ENCODE measurements around the gene GCNT2. TPM values are rescaled to one million over a fixed set of nuclear protein-coding genes. Genes with fewer than 3 reads are reported as not detected.
A peak's percentile ranks its signal among the peaks of the same experiment; 100 is the strongest.

The GCNT2 gene
- total RNA-seq (2021; fragmentation: NEBNext Ultra II Directional; extraction: Animal tissue kit (Norgen Biotek cat#: 25700)): 52.5 and 54.3 TPM in 2 replicates
- 14.4 and 19.3 TPM in 2 replicates for polyA plus RNA-seq (2011; rRNA removed)
- 23.1 TPM for polyA plus RNA-seq (2011; cell fraction: cytosol; rRNA removed)
- 17.0 TPM for polyA plus RNA-seq (2011; cell fraction: nucleus; rRNA removed)
- 24.0 to 35.0 TPM (median 27.9 TPM) in 4 replicates for polyA plus RNA-seq (2012, experiment 1 of 2)
- polyA plus RNA-seq (2012, experiment 2 of 2): 3.7 TPM
- 38.9 TPM for polyA plus RNA-seq (2013, experiment 1 of 2)
- polyA plus RNA-seq (2013, experiment 2 of 2): 43.7 TPM
- polyA minus RNA-seq (2011; rRNA and poly(A)+ RNA removed): 77.9 and 94.2 TPM in 2 replicates
- polyA minus RNA-seq (2011; cell fraction: cytosol; rRNA and poly(A)+ RNA removed): 36.0 TPM
- 104 TPM for polyA minus RNA-seq (2011; cell fraction: nucleus; rRNA and poly(A)+ RNA removed)
- long read RNA-seq, experiment 1, full-length matches to known transcripts: 7 of 47 reads
- long read RNA-seq, experiment 1, partial matches to known transcripts: 28 of 47 reads
- long read RNA-seq, experiment 1, other reads (novel, unspliced or antisense): 12 of 47 reads
- long read RNA-seq, experiment 2, full-length matches to known transcripts: 4 of 16 reads
- long read RNA-seq, experiment 2, partial matches to known transcripts: 2 of 16 reads
- long read RNA-seq, experiment 2, other reads (novel, unspliced or antisense): 10 of 16 reads

GRCh38 chr6:10521104-10521808, at the start of gene GCNT2:
Gene GCNT2, plus strand, starts transcription at chr6:10521351. Its CDS starts 7,561 bp downstream, at chr6:10528912.
- Histone ChIP-seq H2AFZ (ENCODE audit: low read length) (no peak within 1 kb of the TSS), H3K4me3 (ENCODE audit: extremely low read depth in 1 of 4, insufficient read depth in 2 of 4, low read depth in 3 of 4, low read length in 4 of 4) (peak within 1 kb of the TSS in 3 of 4 experiments; percentile 26 to 41 (median 35); a peak in 5 of 8 replicates), H2AK5ac (ENCODE audit: low read depth, low read length) (no peak within 1 kb of the TSS; the same call in 1 of the 2 replicates), H3K9me3 (ENCODE audit: insufficient read depth in 2 of 2, low read depth in 1 of 2, low read length in 1 of 2) (no peaks in the 10 kb centered on the region), H2BK120ac (replicated peaks; ENCODE audit: low read depth, low read length) (peak within 1 kb of the TSS; percentile 8), H4K8ac (ENCODE audit: extremely low read depth, insufficient read depth, low read length) (no peak within 1 kb of the TSS), H3K79me2 (ENCODE audit: control insufficient read depth in 1 of 2, insufficient read depth in 2 of 2, low read length in 2 of 2) (no peaks in the 10 kb centered on the region), H2BK15ac (ENCODE audit: low read length) (peak within 1 kb of the TSS; percentile 53), H3K79me1 (ENCODE audit: low read depth, low read length) (no peaks in the 10 kb centered on the region), H3K4me1 (replicated peaks in 1 of 4; ENCODE audit: control insufficient read depth in 3 of 4, insufficient read depth in 4 of 4, low read length in 3 of 4) (peaks cover 10 to 30% (median 20%) of the 10 kb centered on the region in 4 experiments), H3K14ac (ENCODE audit: insufficient read length) (no peak within 1 kb of the TSS), H3K56ac (replicated peaks; ENCODE audit: insufficient read length, low read depth, low read length) (no peak within 1 kb of the TSS), H3K23me2 (ENCODE audit: low read depth, low read length) (peaks cover 4% of the 10 kb centered on the region; the same call in 1 of the 2 replicates), H3K36me3 (ENCODE audit: control insufficient read depth in 2 of 4, insufficient read depth in 4 of 4, low read length in 3 of 4) (no peaks in the 10 kb centered on the region), H4K91ac (replicated peaks; ENCODE audit: insufficient read length, low read length) (peak within 1 kb of the TSS; percentile 32), H3K27me3 (replicated peaks in 1 of 4; ENCODE audit: control insufficient read depth in 3 of 4, extremely low read depth in 1 of 4, insufficient read depth in 3 of 4, low read length in 3 of 4) (no peaks in the 10 kb centered on the region), H3K4me2 (ENCODE audit: insufficient read depth in 1 of 2, low read depth in 2 of 2, low read length in 2 of 2) (peak within 1 kb of the TSS; percentile 61 to 64), H2BK20ac (ENCODE audit: low read length) (peak within 1 kb of the TSS; percentile 63), H2BK12ac (ENCODE audit: low read depth, low read length) (peak within 1 kb of the TSS; percentile 71), H2BK5ac (ENCODE audit: low read depth, low read length) (peak within 1 kb of the TSS; percentile 89), H3K27ac (ENCODE audit: low read depth, low read length) (peak within 1 kb of the TSS; percentile 1), H3K4ac (replicated peaks; ENCODE audit: insufficient read length, low read depth, low read length) (peak within 1 kb of the TSS; percentile 4), H3K23ac (ENCODE audit: insufficient read length) (no peak within 1 kb of the TSS), H3K18ac (ENCODE audit: extremely low read depth, low read length) (peak within 1 kb of the TSS; percentile 88), H3K9ac (replicated peaks in 1 of 4; ENCODE audit: extremely low read depth in 1 of 4, low read depth in 3 of 4, low read length in 3 of 4) (no peak within 1 kb of the TSS), H4K20me1 (replicated peaks in 1 of 2; ENCODE audit: control insufficient read depth in 1 of 2, insufficient read depth in 2 of 2, low read length in 2 of 2) (no peaks in the 10 kb centered on the region), H4K5ac (ENCODE audit: insufficient read length, low read depth, low read length) (peak within 1 kb of the TSS; percentile 51)
- peak; percentile 59 to 78 for DNase-seq (ENCODE audit: low read depth in 1 of 2, low spot score in 2 of 2)
- FAIRE-seq: peak; percentile 93
- WGBS, 2 experiments (ENCODE audit: extremely low coverage in 1 of 2, insufficient coverage in 1 of 2, insufficient read length in 1 of 2, insufficient replicate concordance in 2 of 2, low coverage in 1 of 2, low lambda C conversion rate in 2 of 2, missing lambda C conversion rate in 1 of 2): 15% methylated on average over 12 of the region's 12 CpGs; no CpG with 5 or more reads in 1 of the 2 experiments
- CTCF ChIA-PET (ENCODE audit: partially characterized antibody): interaction anchor here (0.7 to 3.5 kb wide), 8 partner anchors 10 to 95 kb away, joined by 3 to 13 read pairs (median 4); no protein-coding TSS in a partner anchor
- POLR2A ChIA-PET (ENCODE audit: partially characterized antibody): interaction anchor here (0.7 to 4.5 kb wide), 17 partner anchors 8 to 225 kb away, joined by 3 to 51 read pairs (median 4); partner anchors contain the start of genes C6orf52 and PAK1IP1
- TF ChIP-seq TAF1 (IDR thresholded peaks at IDR 0.05; ENCODE audit: low read depth, low read length): peak; percentile 61; the same call in 1 of the 2 replicates
- TF ChIP-seq HDAC2 (IDR thresholded peaks at IDR 0.05; ENCODE audit: borderline replicate concordance in 1 of 2, low read depth in 2 of 2, low read length in 2 of 2): peak; percentile 74 to 95; a peak in 2 of 4 replicates
- TF ChIP-seq TEAD4 (IDR thresholded peaks at IDR 0.05; ENCODE audit: low read depth, low read length): peak; percentile 89
- no peak for TF ChIP-seq BRCA1 (IDR thresholded peaks at IDR 0.05; ENCODE audit: low read depth, low read length)
- TF ChIP-seq KDM1A (IDR thresholded peaks at IDR 0.05; ENCODE audit: borderline replicate concordance, low read length): no peak
- peak in 1 of 2 experiments; percentile 74; a peak in 1 of 3 replicates for TF ChIP-seq EP300 (IDR thresholded peaks at IDR 0.05; ENCODE audit: borderline replicate concordance in 1 of 2, low read depth in 2 of 2, low read length in 2 of 2)
- peak; percentile 33; the same call in 1 of the 2 replicates for TF ChIP-seq CHD2 (IDR thresholded peaks at IDR 0.05; ENCODE audit: low read length)
- peak; percentile 33 to 37; a peak in 2 of 3 replicates for TF ChIP-seq POLR2A (IDR thresholded peaks at IDR 0.05; ENCODE audit: control extremely low read depth in 1 of 2, low read depth in 2 of 2, low read length in 2 of 2)
- no peak for TF ChIP-seq SIRT6 (IDR thresholded peaks at IDR 0.05; ENCODE audit: low read length)
